HL-60/S4 treated with phorbol 12-myristate 13-acetate at 8.2 ng/mL for 4 days and 3 days (cell line): ENCODE measurements around the gene SLC17A5.
"Not testable (repeated sequence)": the region's sequence is repeated elsewhere in the genome, so short reads cannot be mapped to it uniquely, and the experiment has no call there.

ENCODE experiments used
- in situ Hi-C: fragments of 300-500 bp; cut with MboI; formaldehyde crosslinking; loops from 2 replicates; pipeline ENCODE4 v1.15.0; 2022; ENCODE audit warnings: low sequenced_read_pairs

The SLC17A5 gene

DNA sequence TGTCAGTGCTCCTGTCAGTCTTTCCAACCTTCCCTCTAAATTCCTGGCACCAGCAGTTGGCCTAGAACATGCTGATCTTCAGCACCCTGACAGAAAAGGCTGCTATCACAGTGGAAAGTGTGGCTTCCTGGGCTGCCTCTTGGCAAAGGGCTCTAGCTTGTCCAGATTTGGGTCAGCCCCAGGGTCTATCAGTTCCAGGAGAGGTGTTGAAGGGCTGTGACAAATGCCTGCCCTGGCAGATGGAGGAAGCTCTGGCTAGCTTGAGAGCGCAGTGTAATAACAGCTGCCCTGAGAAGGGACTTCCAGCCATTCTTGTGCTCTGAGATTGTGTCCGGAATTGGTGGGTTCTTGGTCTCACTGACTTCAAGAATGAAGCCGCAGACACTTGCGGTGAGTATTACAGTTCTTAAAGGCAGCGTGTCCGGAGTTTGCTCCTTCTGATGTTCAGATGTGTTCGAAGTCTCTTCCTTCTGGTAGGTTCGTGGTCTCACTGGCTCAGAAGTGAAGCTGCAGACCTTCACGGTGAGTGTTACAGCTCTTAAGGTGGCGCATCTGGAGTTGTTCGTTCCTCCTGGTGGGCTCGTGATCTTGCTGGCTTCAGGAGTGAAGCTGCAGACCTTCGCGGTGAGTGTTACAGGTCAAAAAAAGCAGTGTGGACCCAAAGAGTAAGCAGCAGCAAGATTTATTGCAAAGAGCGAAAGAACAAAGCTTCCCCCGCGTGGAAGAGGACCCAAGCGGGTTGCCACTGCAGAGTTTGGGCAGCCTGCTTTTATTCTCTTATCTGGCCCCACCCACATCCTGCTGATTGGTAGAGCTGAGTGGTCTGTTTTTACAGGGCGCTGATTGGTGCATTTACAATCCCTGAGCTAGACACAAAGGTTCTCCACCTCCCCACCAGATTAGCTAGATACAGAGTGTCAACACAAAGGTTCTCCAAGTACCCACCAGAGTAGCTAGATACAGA, 82.3 kb downstream of the SLC17A5 start:
- in situ Hi-C loops = not testable (repeated sequence)

DNA sequence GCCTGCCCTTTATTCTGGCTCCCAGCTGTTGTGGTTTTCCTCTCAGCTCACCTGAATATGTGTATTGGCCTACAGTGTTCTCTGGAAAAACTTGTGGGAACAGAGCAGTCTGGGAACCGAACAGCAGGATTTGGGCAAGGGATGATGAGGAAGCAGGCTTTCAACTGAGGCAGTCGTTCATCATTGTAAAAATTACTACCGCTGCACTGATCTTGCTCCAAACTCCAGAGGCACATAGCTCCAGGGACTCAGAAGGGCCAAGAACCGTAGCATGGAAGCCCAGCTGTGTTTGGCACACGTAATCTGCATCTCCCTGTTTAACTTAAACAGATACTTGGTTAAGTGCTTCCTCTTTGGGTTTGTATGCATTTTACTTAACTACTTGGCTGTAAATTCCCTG, 84.7 kb downstream of the SLC17A5 start:
- in situ Hi-C loops = no loop called here

DNA sequence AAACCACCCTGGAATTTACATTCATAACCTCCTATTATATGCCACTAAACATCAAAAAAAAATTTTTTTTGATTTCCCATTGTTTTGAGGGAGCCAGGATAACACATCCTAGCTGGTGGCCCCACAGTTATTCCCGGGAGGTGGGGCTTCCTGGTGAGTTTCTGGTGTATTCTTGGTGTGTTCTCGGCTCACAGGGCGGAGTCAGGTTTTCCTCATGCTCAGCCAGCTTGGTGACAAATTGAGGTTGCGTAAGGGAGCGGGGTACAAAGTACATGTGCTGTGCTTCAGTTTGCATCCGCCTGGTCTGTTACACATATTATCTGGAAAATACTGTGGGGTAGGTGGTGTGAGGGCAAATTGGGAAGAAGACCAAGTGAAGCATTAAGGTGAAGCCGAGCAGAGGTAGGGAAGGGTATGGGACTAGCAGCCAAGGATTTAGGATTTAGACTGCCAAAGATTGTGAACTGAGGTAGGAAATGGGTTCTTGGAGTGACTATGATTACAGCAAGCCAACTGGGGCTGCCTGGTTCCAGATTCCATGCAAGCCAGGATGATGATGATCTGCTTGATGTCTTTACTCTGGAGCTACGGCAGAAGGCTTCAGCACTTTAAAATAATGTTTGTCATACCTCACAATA, 86.7 kb downstream of the SLC17A5 start:
- in situ Hi-C loops = no loop called here

DNA sequence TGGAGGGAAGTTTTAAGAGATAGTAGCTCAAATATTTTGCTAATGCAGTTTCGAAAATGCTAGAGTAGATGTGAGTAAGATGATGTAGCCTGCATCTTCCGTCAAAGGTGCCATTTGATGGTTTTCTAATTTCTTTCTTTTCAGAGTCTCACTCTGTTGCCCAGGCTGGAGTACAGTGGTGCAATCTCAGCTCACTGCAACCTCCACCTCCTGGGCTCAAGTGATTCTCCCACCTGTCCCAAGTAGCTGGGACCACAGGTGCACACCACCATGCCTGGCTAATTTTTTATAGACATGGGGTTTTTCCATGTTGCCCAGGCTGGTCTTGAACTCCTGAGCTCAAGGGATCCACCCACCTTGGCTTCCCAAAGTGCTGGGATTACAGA, 87.3 kb downstream of the SLC17A5 start:
- in situ Hi-C loops = not testable (repeated sequence)

DNA sequence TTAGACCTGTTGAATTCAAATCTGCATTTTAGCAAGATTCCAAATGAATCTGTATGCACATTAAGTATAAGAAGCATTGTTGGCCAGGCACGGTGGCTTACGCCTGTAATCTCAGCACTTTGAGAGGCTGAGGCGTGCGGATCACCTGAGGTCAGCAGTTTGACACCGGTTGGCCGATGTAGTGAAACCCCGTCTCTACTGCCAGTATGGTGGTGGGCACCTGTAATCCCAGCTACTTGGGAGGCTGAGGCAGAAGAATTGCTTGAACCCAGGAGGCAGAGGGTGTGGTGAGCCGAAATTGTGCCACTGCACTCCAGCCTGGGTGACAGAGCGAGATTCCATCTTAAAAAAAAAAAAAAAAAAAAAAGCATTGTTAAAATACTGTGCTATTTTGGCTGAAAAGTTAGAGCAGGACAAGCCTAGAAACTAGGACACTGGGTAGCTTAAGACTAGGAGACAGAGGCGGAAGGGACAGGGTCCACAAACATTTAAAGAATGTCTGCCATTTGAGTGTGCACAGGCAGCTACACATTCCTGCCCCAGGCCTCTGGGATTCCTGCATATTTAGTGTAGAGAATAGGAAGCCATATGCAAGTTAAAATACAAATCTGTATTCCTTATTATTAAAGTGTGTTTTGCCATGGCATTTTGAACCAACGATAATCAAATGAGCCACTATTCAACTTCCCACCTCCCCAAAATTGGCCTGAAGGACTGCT, 87.9 kb downstream of the SLC17A5 start:
- in situ Hi-C loops = no loop called here

DNA sequence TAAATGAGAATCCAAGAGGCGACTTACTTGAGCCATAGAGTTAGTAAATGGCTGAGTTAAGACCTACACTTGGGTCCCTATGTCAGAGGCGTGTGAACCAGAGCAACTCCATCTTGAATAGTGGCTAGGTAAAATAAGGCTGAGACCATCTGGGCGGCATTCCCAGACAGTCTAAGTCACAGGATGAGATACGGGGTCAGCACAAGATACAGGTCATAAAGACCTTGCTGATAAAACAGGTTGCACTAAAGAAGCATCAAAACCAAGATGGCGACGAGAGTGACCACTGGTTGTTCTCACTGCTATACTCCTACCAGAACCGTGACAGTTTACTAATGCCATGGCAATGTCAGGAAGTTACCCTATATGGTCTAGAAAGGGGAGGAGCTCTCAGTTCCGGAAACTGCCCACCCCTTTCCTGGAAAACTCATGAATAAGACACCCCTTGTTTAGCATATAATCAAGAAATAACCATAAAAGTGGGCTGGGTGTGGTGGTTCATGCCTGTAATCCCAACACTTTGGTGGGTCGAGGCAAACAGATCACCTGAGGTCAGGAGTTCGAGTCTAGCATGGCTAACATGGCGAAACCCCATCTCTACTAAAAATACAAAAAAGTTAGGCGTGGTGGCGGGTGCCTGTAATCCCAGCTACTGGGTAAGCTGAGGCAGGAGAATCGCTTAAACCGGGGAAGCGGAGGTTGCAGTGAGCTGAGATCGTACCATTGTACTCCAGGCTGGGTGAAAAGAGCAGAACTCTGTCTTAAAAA, 89.0 kb downstream of the SLC17A5 start:
- in situ Hi-C loops = no loop called here

DNA sequence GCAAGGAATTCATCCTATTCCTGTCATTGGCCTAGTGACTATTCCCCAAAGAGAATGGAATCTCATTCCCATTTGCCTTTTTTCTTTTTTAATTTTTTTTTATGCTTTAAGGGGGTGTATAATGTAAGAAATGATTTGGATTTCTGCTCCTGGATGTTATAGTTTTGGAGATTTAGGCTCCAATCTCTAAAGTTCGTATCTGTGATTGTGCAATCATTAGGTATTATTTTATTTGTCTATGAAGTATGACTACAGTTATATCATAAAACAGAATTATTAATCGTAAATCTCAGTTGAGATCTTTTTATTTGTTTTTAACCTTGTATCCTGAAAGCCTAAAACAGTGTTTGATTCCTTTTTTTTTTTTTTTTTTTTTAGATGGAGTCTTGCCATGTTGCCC, 91.2 kb downstream of the SLC17A5 start:
- in situ Hi-C loops = no loop called here

DNA sequence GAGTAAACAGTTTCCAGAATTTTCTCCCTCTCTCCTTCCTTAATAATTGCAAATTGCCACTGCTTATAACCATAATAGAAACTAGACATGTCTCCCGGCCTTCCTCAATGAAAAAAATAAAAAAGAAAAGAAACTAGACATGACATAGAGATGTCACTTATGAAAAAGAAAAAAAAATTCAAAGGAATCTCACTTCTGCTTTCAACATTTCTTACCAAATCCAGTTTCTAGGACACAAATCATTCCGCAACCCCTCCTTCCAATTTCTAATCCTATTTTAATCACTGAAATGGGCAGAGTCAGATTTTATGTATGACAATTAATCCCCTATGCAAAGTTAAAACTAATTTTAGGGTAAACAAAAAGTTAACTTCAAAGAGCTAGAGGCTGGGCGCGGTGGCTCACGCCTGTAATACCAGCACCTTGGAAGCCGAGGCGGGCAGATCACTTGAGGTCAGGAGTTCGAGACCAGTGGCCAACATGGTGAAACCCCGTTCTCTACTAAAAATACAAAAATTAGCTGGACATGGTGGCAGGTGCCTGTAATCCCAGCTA, 92.9 kb downstream of the SLC17A5 start:
- in situ Hi-C loops = no loop called here

DNA sequence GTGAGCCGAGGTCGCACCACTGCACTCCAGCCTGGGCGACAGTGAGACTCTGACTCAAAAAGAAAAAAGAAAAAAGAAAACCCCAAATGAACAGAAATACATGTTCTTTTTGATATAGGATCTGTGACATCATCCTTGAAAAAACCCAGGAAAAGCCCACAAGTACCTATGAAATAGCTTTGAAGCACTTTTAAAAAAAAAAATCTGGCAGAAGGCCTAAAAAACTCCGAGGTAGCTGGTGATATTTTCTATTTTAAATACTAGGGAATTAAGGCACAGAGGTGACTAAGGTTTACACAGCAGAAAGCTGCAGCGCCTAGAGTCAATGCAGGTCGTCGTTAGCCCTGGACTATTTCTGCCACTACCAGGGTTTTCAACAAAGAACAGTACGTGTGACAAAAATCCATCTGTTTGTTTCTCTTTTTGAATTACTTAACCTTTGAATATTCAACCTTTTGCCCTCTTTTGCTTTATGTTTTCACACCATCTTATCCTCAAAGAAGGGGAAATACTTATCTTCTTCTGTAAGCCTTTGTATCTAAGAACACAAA, 93.5 kb downstream of the SLC17A5 start:
- in situ Hi-C loops = no loop called here

DNA sequence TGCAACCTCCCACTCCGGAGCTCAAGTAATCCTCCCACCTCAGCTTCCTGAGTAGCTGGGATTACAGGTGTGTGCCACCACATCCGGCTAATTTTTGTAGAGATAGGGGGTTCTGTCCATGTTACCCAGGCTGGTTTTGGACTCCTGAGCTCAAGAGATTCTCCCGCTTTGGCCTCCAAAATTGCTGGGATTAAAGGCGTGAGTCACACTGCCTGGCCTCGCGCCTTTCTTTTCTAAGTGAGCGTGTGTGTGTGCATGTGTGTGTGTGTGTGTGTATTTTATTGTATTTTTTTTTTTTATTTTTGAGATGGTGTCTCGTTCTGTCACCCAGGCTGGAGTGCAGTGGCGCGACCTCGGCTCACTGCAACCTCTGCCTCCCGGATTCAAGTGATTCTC, 94.4 kb downstream of the SLC17A5 start:
- in situ Hi-C loops = not testable (repeated sequence)

DNA sequence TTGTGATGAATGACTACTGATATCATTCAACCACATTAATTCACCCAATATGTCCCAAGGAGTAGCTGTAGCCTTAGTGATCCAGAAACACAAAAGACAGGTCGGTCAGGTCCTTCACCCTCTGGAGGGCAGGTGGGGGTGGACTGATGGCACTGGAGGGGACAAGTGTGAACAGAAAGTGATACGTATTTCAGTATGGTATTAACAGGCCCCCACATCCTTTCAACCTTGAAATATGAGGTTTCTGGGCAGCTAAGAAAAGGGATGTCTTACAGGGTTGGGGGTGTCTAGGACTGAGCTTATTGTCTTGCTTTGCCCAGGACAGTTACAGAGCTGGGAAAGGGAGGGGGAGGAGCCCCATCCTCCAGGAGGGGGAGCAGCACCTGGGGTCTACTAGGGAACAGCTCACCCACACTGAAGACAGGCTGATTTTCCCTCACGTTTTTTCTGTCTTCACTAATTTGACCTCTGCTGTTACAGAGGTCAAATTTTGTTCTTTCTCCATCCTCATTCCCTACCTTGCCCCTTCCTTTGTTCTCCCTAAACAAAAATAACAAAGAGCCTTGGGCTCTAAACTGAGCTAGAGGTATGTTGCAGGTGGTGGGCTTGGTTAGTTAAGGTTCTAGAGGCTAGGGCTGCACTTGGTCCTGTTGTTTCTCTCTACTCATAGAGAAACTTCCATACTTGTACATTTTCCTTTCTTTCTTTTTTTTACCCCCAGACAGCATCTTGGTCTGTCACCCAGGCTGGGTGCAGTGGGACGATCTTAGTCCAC, 95.0 kb downstream of the SLC17A5 start:
- in situ Hi-C loops = no loop called here

DNA sequence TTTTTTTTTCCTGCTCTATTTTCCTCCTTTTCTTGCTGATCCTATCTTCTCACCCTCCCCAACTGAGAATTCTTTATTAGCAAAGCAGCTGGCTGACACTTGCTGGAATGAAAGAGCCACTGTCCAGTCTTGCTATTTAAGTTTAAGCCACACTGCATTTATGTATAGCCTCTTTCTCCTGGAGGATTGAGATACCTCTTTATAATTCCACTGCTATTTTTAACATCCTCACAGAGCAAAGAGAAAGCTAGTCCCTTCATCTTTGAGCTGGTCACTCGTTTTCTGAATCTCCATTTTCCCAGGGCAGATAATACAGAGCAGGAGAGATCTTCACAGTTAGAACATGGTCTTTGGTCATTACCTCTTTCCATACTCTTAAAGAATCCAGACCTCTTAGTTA, 97.0 kb downstream of the SLC17A5 start:
- in situ Hi-C loops = no loop called here

DNA sequence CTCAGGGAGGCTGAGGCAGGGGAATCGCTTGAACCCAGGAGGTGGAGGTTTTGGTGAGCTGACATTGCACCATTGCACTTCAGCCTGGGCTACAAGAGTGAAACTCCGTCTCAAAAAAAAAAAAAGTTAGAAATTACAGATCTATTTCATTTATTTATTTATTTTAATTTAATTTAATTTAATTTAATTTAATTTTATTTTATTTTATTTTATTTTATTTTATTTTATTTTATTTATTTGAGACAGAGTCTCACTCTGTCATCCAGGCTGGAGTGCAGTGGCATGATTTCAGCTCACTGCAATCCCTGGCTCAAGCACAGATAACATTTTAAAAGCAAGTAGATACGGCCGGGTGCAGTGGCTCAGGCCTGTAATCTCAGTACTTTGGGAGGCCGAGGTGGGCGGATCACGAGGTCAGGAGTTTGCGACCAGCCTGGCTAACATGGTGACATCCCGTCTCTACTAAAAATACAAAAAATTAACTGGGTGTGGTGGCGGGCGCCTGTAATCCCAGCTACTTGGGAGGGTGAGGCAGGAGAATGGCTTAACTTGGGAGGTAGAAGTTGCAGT, 98.3 kb downstream of the SLC17A5 start:
- in situ Hi-C loops = not testable (repeated sequence)

DNA sequence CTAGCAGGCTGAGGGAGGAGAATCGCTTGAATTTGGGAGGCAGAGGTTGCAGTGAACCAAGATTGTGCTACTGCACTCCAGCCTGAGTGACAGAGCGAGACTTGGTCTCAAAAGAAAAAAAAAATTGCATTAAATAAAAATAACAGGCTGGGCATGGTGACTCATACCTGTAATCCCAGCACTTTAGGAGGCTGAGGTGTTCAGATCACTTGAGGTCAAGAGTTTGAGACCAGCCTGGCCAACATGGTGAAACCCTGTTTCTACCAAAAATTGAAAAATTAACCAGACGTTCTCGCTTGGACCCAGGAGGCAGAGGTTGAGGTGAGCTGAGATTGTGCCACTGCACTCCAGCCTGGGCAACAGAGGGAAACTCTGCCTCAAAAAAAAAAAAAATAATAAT, 102.7 kb downstream of the SLC17A5 start:
- in situ Hi-C loops = not testable (repeated sequence)

DNA sequence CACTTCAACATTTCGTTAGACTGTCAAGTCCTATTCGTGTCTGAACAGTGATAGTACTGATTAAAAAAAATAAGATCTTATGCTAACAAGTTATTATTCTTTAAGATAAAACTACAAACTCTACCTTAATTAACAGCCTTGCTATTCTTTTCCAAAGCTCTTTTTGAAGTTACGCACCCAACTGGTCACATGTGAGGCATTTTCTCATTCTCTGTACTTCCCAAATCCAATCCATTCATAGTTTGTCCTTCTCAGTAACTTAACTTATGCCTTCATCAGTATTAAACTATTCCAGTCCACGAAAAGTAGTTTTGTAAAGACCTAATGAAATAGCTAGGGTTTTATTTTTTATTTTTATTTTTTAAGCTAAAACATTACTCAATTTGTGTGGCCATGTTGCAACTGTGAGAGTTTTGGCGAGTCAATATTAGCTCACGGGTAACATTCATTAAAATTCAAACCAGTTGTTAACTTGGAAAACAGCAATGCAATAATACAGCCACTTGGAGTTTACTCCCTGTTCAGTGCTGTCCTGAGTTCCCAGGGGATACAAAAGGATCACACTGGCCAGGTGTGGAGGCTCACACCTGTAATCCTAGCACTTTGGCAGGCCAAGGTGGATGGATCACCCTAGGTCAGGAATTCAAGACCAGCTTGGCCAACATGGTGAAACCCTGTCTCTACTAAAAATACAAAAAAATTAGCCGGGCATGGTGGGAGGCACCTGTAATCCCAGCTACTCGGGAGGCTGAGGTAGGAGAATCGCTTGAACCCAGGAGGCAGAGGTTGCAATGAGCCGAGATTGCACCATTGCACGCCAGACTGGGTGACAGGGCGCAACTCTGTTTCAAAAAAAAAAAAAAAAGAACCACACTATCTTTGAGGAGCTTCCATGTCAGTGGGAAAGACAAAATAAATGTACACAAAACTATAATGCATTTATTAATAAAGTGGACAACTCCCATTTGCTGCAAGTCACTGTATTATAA, 105.0 kb downstream of the SLC17A5 start:
- in situ Hi-C loops = no loop called here

DNA sequence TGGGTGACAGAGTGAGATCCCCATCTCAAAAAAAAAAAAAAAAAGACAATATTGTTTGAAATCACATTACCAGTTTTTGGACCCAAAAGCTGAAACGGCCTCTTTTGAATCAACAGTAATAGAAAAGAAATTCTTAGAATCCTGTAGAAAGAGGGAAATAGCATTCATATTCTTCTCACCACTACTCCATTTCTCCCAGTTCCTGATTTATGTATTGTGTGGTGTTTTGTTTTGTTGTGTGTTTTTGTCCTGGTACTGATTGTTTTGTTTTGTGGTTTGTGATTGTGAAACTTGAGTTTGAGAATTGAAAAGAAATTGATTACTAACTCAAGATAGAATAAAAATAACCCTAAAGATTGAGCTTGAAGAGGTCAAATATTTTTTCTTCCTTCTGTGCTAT, 106.8 kb downstream of the SLC17A5 start:
- in situ Hi-C loops = no loop called here
